NCI-H2227 (cell line): ENCODE data around the gene CCL18.
"Not testable (repeated sequence)": the region's sequence is repeated elsewhere in the genome, so short reads cannot be mapped to it uniquely, and the experiment has no call there.

ENCODE experiments used
- DNase-seq: peaks from one replicate; lab custom pipeline; 2025; ENCODE audit not compliant: unreplicated experiment; lab: John Stamatoyannopoulos, UW

Gene CCL18

DNA sequence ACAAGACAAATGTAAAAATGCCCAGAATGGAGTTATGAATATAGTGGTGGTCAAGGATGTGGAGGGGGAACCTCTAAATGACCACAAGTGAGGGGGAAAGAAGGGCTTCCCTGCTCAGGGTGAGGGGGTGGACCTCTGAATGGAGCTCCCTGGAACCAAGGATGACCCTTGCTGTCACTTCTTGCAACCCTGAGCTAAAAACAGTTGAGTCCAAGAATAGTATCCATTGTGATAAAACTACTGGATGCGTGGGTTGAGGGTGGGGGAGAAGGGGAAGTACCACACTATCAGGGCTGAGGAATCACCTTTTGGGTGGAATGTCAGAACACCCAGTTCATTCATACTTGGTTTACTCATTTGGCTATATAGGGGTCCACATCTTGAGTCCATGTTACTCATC is 34.9 kb downstream of the CCL18 start:
- DNase-seq, result not testable (repeated sequence)

GRCh38 chr17:36103401-36103975 is 39.4 kb downstream of the CCL18 start, which contains the start of gene CCL4:
Gene CCL4 (plus strand): TSS chr17:36103827. CDS start chr17:36103906, 79 bp downstream.
- DNase-seq, result not testable (repeated sequence)

GRCh38 chr17:36104246-36104645 is 40.2 kb downstream of the CCL18 start:
- not testable (repeated sequence) for DNase-seq

- DNase-seq, result no peak
Observed at GRCh38 chr17:36104701-36105181, 40.7 kb downstream of the CCL18 start.

DNA sequence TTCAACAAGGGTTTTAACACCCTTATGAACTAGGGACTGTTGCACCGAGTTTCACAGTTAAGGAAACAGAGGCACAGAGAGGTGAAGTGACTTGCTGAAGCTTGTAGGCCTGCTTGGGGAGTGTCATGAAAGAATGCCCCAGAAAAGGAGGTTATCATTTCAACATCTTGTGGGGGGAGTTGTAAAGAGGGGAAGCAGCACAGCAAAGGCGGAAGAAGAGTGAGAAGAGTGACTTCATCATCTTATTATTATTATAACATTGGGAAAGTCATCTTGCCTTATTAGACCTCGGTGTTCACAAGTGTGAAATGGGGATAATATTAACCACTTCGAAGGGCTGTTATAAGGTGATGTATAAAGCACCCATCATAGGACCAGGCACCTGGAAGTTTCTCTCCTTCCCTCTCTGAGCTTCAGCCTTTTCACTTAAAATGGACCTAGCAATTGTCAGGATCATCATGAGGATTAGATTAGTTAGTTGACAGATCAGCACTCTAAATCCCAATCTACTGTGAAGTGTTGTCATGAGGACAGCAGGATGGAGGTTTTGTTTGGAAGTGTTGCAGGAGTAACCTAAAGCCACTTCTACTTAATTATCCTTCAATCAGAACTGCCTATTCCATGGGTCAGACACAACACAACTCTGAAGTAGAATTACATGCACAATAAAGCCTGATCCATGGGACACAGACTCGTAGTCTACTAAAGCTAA is 41.9 kb downstream of the CCL18 start:
- DNase-seq, result no peak

- no peak for DNase-seq
Observed at GRCh38 chr17:36106493-36106835, 42.4 kb downstream of the CCL18 start.

GRCh38 chr17:36107660-36108059 is 43.6 kb downstream of the CCL18 start:
- DNase-seq, result no peak

DNA sequence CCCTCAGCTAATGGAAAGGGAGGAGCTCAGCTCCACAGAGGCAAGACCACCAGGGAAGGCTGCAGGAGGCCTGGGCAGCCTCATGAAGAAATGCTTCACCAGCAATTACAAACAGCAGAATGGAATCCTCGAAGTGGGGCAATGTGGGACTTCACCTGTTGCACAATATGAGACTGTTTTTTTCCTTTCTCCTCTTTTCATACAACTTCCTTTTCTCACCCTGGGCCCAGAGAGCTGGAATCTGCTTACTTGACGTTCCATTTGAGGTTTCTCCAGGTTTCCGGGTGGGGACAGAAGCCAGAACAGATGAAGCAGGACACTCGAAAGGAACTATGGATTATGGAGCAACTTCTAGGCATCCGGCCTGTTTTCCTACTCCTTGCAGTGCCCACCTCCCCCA is 44.2 kb downstream of the CCL18 start:
- DNase-seq, result not testable (repeated sequence)

GRCh38 chr17:36111068-36111490 is 47.0 kb downstream of the CCL18 start:
- no peak for DNase-seq

DNA sequence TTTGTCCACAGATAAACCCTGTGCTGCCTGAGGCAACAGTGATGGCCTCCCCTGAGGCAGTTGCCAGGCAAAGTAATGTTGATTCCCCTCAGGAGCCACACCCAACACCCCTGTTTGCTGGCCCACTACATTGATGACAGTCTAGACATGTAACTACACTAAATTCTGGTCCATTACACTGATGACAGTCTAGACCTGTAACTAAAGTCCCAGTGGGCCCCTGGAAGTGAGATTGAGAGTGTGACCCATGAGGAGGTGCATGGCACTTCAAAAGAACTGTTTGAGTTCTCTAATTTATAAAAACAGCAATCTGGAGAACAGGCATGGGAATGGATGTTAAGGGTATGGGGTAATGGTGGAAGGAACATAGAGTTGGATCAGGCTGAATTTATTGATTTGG is 48.5 kb downstream of the CCL18 start:
- no peak for DNase-seq

DNA sequence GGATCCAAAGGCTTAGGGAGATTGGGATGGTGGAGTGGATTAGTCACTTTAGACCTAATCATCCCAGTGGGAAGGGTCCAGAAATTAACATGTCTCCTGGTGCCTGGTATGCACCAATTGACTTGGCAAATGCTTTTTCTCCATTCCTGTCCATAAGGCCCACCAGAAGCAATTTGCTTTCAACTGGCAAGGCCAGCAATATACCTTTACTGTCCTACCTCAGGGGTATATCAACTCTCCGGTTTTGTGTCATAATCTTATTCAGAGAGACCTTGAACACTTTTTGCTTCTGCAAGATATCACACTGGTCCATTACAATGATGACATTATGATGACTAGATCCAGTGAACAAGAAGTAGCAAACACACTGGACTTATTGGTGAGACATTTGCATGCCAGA is 49.1 kb downstream of the CCL18 start:
- DNase-seq, result not testable (repeated sequence)

GRCh38 chr17:36114971-36115648 is 51.0 kb downstream of the CCL18 start:
- DNase-seq, result not testable (repeated sequence)

DNA sequence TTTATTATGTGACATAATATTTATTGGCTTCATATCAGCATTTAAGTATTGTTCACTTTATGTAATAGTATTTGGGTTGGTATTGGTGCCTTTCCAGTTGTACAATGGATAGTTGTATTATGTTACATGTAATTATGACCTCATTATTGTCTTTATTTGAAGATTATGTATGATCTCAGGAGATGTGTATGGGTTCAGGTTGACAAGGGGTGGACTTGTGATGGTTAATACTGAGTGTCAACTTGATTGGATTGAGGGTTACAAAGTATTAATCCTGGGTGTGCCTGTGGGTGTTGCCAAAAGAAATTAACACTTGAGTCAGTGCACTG is 51.5 kb downstream of the CCL18 start:
- not testable (repeated sequence) for DNase-seq

GRCh38 chr17:36117505-36118382 is 53.7 kb downstream of the CCL18 start:
- no peak for DNase-seq

- no peak for DNase-seq
Observed at GRCh38 chr17:36118477-36119353, 54.6 kb downstream of the CCL18 start.

- DNase-seq, result no peak
Observed at GRCh38 chr17:36120221-36120620, 56.1 kb downstream of the CCL18 start.

DNA sequence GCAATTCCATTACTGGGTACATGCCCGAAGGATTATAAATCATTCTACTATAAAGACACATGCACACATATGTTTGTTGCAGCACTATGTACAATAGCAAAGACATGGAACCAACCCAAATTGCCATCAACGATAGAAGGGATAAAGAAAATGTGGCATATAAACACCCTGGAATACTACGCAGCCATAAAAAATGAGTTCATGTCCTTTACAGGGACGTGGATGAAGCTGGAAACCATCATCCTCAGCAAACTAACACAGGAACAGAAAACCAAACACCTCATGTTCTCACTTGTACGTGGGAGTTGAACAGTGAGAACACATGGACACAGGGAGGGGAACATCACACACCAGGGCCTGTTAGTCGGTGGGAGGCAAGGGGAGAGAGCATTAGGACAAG is 57.0 kb downstream of the CCL18 start:
- not testable (repeated sequence) for DNase-seq
